Hepatocyte (in vitro differentiated cells): ENCODE results near the gene MDC1.

Experiments used
- CTCF ChIP-seq: fragments of 200-600 bp; sonication (generic); IDR thresholded peaks from 2 replicates; pipeline ENCODE4 v1.5.1; 2016; ENCODE audit warnings: antibody characterized with exemption, mild to moderate bottlenecking; ENCODE audit not compliant: poor library complexity
- EZH2phosphoT487 ChIP-seq: fragments of 200-600 bp; sonication (generic); IDR thresholded peaks from one replicate; pipeline ENCODE4 v1.6.1; 2018; ENCODE audit warnings: antibody characterized with exemption, mild to moderate bottlenecking, low read depth, moderate library complexity; ENCODE audit not compliant: unreplicated experiment, severe bottlenecking

DNA sequence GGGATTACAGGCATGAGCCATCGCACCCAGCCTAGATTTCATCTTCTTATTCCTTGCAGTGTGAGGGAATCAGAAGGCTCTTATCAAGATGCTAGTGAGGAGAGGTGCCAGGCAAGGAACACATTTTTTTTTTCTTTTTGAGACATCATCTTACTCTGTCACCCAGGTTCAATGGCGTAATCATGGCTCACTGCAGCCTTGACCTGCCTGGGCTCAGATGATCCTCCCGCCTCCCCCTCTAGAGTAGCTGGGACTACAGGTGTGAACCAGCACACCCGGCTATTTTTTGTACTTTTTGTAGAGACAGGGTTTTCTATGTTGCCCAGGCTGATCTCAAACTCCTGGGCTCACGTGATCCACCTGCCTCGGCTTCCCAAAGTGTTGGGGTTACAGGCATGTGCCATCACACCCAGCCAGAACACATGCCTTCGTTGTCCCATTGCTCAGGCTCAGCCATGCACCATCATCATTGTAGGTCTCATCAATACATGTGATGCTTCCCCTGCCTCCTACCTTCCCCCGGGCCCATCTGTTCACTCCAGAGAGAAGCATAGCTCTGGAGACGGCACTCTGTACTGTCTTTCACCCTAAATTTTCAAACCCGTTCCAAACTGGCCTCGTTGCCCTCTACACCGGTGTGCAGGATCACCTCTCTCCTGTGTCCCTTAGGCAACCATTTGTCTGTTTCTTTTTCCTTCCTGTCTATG, 15.3 kb upstream of the MDC1 start:
- TF ChIP-seq CTCF (no peak), EZH2phosphoT487 (no peak)
